Lower leg skin (tissue), 4 donors: ENCODE data around the gene FLNC. TPM values are rescaled to one million over a fixed set of nuclear protein-coding genes. Genes with fewer than 3 reads are reported as not detected.

Source experiments
- DNase-seq, 2 donors: peaks; one replicate each; pipeline ENCODE4 v3.0.0-alpha.2; 2019; ENCODE audit warnings: low spot score in 2 of 2
- H3K4me3 ChIP-seq: fragments of 200-600 bp; sonication (generic); 2 replicates; pipeline ENCODE4 v1.5.1; 2017; ENCODE audit warnings: mild to moderate bottlenecking, low read depth; ENCODE audit not compliant: poor library complexity, severe bottlenecking
- POLR2A ChIP-seq, 2 donors: fragments of 450-650 bp; IDR thresholded peaks; one replicate each; pipeline ENCODE4 v1.6.1; 2016 to 2017; ENCODE audit warnings: antibody characterized with exemption in 2 of 2, mild to moderate bottlenecking in 1 of 2, moderate library complexity in 1 of 2
- WGBS, 2 donors: methylation state at CpG; one replicate each; pipeline ENCODE4 v1.1.5; 2018; 5-methylcytosine and 5-hydroxymethylcytosine counted together
- intact Hi-C: fragments of 100-400 bp; cut with DNase I; formaldehyde crosslinking; loops from one replicate; pipeline ENCODE4 v1.15.0; 2023; ENCODE audit warnings: low total_unique reads
- total RNA-seq, 4 donors: library from RNA; depleted of rRNA; stranded (reverse); fragments of >200 nt; gene quantifications; one replicate each; pipeline ENCODE4 v1.1.0, GENCODE V29; 2016
- TF ChIP-seq, protein P1 (sequence below), 3 donors: fragments of 450-650 bp; IDR thresholded peaks; one replicate each; pipeline ENCODE4 v1.5.1; 2016; ENCODE audit warnings: antibody characterized with exemption in 3 of 3, mild to moderate bottlenecking in 3 of 3, moderate library complexity in 2 of 3

The FLNC gene
- total RNA-seq, 4 donors from 2014 or later, result 5.0 to 11.1 (median 6.2) TPM

DNA sequence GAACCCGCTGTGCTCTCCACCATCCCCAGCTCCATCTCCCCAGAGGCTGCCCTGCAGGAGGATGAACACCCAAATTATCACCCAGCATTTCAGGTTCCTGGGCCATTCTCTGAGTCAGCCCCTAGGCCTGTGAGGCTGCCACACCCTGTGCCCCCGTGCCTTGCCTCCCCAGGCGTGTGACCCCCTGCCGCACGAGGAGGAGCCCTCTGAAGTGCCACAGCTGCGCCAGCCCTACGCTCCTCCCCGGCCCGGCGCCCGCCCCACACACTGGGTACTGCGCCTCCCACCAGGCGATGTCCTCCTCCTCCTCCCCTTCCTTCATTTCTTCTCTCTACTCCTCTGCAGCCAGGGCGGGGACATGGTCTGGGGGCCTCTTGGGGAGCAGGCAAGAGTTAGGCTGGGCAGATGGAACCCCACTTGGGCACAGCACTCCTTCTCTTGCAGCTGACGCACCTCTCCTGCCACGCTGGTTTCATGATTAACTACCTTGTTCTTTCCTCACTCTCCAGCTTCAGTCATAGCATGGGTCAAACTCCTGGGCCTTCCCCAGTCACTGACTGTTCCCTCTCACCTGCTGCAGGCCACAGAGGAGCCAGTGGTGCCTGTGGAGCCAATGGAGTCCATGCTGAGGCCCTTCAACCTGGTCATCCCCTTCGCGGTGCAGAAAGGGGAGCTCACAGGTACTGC is 19.7 kb downstream of the FLNC start:
- 86 to 90% methylated on average over 13 to 18 of the region's 18 CpGs for WGBS, 2 donors
- no peak overlapping the region for H3K4me3 ChIP-seq
- intact Hi-C loops, result no loop called here
- no peak for DNase-seq
- no peak for TF ChIP-seq POLR2A (IDR thresholded peaks at IDR 0.05)
- TF ChIP-seq, protein P1, sequence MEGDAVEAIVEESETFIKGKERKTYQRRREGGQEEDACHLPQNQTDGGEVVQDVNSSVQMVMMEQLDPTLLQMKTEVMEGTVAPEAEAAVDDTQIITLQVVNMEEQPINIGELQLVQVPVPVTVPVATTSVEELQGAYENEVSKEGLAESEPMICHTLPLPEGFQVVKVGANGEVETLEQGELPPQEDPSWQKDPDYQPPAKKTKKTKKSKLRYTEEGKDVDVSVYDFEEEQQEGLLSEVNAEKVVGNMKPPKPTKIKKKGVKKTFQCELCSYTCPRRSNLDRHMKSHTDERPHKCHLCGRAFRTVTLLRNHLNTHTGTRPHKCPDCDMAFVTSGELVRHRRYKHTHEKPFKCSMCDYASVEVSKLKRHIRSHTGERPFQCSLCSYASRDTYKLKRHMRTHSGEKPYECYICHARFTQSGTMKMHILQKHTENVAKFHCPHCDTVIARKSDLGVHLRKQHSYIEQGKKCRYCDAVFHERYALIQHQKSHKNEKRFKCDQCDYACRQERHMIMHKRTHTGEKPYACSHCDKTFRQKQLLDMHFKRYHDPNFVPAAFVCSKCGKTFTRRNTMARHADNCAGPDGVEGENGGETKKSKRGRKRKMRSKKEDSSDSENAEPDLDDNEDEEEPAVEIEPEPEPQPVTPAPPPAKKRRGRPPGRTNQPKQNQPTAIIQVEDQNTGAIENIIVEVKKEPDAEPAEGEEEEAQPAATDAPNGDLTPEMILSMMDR (IDR thresholded peaks at IDR 0.05), result no peak

DNA sequence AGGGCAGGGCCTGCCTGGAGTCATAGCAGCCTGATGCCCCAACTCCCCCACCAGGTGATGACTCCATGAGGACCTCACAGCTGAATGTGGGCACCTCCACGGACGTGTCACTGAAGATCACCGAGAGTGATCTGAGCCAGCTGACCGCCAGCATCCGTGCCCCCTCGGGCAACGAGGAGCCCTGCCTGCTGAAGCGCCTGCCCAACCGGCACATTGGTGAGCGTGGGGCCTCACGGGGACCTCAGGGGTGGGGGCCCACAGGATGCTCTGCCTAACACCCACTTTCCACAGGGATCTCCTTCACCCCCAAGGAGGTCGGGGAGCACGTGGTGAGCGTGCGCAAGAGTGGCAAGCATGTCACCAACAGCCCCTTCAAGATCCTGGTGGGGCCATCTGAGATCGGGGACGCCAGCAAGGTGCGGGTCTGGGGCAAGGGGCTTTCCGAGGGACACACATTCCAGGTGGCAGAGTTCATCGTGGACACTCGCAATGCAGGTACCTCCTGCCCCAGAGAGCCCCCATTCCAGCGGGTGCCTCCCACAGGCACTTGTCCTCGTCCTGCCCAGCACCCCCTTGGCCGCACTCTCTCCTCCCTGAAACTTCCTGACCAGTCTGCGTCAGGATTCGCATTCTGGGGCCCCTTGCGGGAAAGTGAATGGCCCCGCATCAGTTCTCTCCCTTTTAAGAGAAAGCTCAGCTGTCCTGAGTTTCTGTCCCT is 22.5 kb downstream of the FLNC start:
- DNase-seq, result no peak
- 88 to 96% methylated on average over 16 to 26 of the region's 28 CpGs for WGBS, 2 donors
- intact Hi-C loops, result no loop called here

DNA sequence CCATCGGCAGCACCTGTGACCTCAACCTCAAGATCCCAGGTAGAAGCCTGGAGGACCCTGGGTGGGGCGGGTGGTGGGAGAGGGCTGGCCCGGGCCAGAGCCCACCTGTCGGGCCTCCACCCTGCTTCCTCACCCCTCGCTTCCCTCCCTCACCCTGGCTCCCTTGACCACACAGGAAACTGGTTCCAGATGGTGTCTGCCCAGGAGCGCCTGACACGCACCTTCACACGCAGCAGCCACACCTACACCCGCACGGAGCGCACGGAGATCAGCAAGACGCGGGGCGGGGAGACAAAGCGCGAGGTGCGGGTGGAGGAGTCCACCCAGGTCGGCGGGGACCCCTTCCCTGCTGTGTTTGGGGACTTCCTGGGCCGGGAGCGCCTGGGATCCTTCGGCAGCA is 23.6 kb downstream of the FLNC start:
- intact Hi-C loops, result no loop called here
- no peak overlapping the region for H3K4me3 ChIP-seq
- DNase-seq, result no peak
- no peak for TF ChIP-seq POLR2A (IDR thresholded peaks at IDR 0.05)
- TF ChIP-seq, protein P1 (IDR thresholded peaks at IDR 0.05), result no peak
- WGBS, 2 donors, result 79 to 80% methylated on average over 23 of the region's 23 CpGs

More for the DNA sequence above, 22.5 kb downstream of the FLNC start:
- H3K4me3 ChIP-seq, result no peak overlapping the region
- TF ChIP-seq, protein P1 (IDR thresholded peaks at IDR 0.05), result no peak
- no peak for TF ChIP-seq POLR2A (IDR thresholded peaks at IDR 0.05)

DNA sequence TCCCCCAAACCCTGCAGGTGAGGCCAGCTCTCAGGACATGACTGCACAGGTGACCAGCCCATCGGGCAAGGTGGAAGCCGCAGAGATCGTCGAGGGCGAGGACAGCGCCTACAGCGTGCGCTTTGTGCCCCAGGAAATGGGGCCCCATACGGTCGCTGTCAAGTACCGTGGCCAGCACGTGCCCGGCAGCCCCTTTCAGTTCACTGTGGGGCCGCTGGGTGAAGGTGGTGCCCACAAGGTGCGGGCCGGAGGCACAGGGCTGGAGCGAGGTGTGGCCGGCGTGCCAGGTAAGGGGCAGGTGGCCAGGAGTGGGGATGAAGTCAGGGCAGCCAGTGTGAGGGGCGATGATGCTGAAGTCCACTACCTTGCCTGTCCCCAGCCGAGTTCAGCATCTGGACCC is 24.2 kb downstream of the FLNC start:
- intact Hi-C loops, result no loop called here
- TF ChIP-seq POLR2A (IDR thresholded peaks at IDR 0.05), result no peak
- TF ChIP-seq, protein P1 (IDR thresholded peaks at IDR 0.05), result no peak
- 88 to 92% methylated on average over 21 of the region's 21 CpGs for WGBS, 2 donors
- no peak overlapping the region for H3K4me3 ChIP-seq
- no peak for DNase-seq

DNA sequence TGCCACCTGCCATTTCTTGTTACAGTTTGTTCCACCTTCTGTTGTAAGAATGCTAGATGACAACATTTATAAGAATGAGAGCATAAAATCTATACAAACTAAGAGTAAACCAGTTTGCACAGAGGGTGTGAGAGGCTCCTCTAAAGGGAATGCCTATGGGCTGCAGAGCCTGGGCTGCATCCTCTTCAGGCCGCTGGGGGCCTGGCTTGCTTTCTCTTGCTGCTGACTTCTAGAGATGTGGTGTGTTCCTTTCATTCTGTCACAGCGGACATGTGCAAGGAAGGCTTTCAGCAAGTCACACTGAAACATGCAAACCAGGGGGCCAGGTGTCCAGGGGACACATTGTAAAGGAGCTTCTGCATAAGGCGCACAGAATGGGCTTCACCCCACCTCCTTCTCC is 25.4 kb downstream of the FLNC start:
- TF ChIP-seq, protein P1 (IDR thresholded peaks at IDR 0.05), result no peak
- no peak for TF ChIP-seq POLR2A (IDR thresholded peaks at IDR 0.05)
- H3K4me3 ChIP-seq, result no peak overlapping the region
- DNase-seq, result no peak
- WGBS, 2 donors, result 83 to 92% methylated on average over 3 of the region's 3 CpGs
- intact Hi-C loops, result no loop called here
